Measurements from ENCODE around the gene GIMAP6.
"Not testable (repeated sequence)": the region's sequence is repeated elsewhere in the genome, so short reads cannot be mapped to it uniquely, and the experiment has no call there.

The GIMAP6 gene

DNA sequence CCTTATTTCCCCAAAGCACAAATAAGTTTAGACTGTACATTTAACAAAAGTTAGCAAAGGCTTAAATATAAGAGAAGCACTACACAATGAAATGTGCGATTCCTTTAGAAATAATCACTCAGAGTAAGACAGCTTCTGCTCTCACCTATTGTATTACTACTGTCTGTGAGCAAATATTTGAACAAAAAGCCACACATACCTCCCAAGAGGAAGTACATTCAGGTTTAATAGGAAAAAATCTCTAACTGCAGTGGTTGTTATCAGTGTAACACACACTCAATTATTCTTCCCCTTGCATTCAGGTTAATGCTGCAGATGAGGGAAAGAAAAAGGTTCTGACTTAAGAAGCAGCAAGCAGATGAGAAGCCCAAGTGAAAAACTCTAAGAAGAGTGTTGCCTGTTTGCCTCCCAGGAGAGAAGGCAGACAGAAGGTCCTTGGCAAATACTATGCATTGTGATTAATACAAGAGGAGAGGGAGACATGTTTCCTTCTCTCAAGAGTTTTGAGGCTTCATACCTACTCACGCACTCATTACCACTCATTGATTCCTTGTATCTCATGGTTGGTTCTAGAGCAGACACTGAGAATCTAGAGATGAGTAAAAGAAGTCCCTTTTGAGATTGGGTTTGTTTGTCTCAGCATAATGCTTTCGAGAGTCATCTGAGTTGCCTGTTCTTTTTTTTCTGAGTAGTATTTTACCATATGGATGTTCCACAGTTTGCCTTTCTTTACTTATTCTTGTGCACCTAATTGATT is 51.4 kb downstream of the GIMAP6 start:
- DNase-seq = no peak
- TF ChIP-seq GATA1 (IDR thresholded peaks at IDR 0.05; ENCODE audit: low read depth, low read length) (no peak), POLR2A (IDR thresholded peaks at IDR 0.05; ENCODE audit: low read length) (no peak)

DNA sequence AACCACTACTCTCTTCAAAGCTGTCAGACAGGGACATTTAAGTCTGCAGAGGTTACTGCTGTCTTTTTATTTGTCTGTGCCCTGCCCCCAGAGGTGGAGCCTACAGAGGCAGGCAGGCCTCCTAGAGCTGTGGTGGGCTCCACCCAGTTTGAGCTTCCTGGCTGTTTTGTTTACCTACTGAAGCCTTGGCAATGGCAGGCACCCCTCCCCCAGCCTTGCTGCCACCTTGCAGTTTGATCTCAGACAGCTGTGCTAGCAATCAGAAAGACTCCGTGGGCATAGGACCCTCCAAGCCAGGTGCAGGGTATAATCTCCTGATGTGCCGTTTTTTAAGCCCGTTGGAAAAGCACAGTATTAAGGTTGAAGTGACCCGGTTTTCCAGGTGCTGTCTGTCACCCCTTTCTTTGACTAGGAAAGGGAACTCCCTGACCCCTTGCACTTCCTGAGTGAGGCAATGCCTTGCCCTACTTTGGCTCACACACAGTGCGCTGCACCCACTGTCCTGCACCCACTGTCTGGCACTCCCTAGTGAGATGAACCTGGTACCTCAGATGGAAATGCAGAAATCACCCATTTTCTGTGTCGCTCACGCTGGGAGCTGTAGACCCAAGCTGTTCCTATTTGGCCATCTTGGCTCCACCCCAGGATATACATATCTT is 52.1 kb downstream of the GIMAP6 start:
- not testable (repeated sequence) for DNase-seq

Data from erythroblast (primary cell).